Bone marrow (tissue), 2 donors: ENCODE measurements around the gene SPRYD4.

Experiments used
- DNase-seq, 2 donors: peaks; one replicate each; lab custom pipeline; 2025; lab: John Stamatoyannopoulos, UW

The SPRYD4 gene

GRCh38 chr12:56521209-56521589, 52.8 kb downstream of the SPRYD4 start:
- DNase-seq, result no peak

GRCh38 chr12:56521590-56522371, 53.4 kb downstream of the SPRYD4 start, which contains the start of gene RBMS2:
Gene RBMS2, plus strand, starts transcription at chr12:56521820. Its CDS starts 204 bp downstream, at chr12:56522024.
- peak in 1 of 2 donors; percentile 58 for DNase-seq

GRCh38 chr12:56522411-56523193, 54.2 kb downstream of the SPRYD4 start:
- no peak for DNase-seq

GRCh38 chr12:56528846-56529245, 60.5 kb downstream of the SPRYD4 start:
- DNase-seq, result no peak
